Measurements from ENCODE around the gene RALGAPA2.

DNA sequence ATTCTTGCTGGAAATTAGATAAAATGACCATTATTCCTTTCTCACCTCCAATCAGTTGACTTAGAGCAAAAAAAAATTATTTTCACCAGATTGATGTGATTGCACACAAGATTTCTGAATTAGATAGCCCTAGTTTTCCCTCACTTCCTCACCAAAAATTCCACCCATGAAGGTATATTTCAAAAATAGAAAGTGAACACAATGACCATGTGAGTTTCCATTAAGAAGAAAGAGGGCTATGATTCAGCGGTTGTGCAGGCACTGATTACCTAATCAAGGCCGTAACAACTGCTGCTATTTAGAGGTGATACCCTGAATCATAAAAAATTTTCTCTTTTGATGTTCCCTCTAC is 19.5 kb upstream of the RALGAPA2 start:
- TF ChIP-seq, protein P1, sequence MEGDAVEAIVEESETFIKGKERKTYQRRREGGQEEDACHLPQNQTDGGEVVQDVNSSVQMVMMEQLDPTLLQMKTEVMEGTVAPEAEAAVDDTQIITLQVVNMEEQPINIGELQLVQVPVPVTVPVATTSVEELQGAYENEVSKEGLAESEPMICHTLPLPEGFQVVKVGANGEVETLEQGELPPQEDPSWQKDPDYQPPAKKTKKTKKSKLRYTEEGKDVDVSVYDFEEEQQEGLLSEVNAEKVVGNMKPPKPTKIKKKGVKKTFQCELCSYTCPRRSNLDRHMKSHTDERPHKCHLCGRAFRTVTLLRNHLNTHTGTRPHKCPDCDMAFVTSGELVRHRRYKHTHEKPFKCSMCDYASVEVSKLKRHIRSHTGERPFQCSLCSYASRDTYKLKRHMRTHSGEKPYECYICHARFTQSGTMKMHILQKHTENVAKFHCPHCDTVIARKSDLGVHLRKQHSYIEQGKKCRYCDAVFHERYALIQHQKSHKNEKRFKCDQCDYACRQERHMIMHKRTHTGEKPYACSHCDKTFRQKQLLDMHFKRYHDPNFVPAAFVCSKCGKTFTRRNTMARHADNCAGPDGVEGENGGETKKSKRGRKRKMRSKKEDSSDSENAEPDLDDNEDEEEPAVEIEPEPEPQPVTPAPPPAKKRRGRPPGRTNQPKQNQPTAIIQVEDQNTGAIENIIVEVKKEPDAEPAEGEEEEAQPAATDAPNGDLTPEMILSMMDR (IDR thresholded peaks at IDR 0.05), result no peak
- no peak for TF ChIP-seq POLR2A (IDR thresholded peaks at IDR 0.05)

All from testis (tissue), 2 donors.